DMS114 treated with DMSO at 0.1 percent for 48 hours (cell line): ENCODE measurements around the gene PLXNB3.

Experiments used
- DNase-seq: peaks from one replicate; lab custom pipeline; 2025; ENCODE audit not compliant: unreplicated experiment; lab: John Stamatoyannopoulos, UW

PLXNB3 gene

GRCh38 chrX:153784325-153784967, 20.4 kb downstream of the PLXNB3 start:
- DNase-seq, result no peak

- no peak for DNase-seq
Measured at GRCh38 chrX:153786669-153787068, 22.6 kb downstream of the PLXNB3 start.

GRCh38 chrX:153789654-153790053, 25.6 kb downstream of the PLXNB3 start:
- DNase-seq, result no peak

- DNase-seq, result no peak
Measured at GRCh38 chrX:153791104-153791852, 27.2 kb downstream of the PLXNB3 start.

GRCh38 chrX:153792368-153792767, 28.3 kb downstream of the PLXNB3 start:
- no peak for DNase-seq

GRCh38 chrX:153793291-153793690, 29.2 kb downstream of the PLXNB3 start:
- no peak for DNase-seq

- peak; percentile 79 for DNase-seq
Measured at GRCh38 chrX:153794018-153794896, 30.2 kb downstream of the PLXNB3 start, which contains the start of the genes IDH3G and SSR4. TSS of gene IDH3G (minus strand) at chrX:153794375. CDS start at chrX:153794326, 49 bp downstream. TSS of gene SSR4 (plus strand) at chrX:153794668. CDS start at chrX:153794688, 20 bp downstream.

- no peak for DNase-seq
Measured at GRCh38 chrX:153794897-153795816, 31.1 kb downstream of the PLXNB3 start.

GRCh38 chrX:153797415-153798015, 33.5 kb downstream of the PLXNB3 start:
- no peak for DNase-seq

- no peak for DNase-seq
Measured at GRCh38 chrX:153799326-153799725, 35.3 kb downstream of the PLXNB3 start.

GRCh38 chrX:153800177-153800722, 36.2 kb downstream of the PLXNB3 start:
- no peak for DNase-seq

- DNase-seq, result no peak
Measured at GRCh38 chrX:153800746-153801145, 36.7 kb downstream of the PLXNB3 start.

GRCh38 chrX:153801669-153802068, 37.6 kb downstream of the PLXNB3 start:
- DNase-seq, result no peak

GRCh38 chrX:153802513-153803045, 38.5 kb downstream of the PLXNB3 start:
- DNase-seq, result no peak

- DNase-seq, result no peak
Measured at GRCh38 chrX:153803211-153804099, 39.4 kb downstream of the PLXNB3 start.

- DNase-seq, result no peak
Measured at GRCh38 chrX:153804100-153804595, 40.1 kb downstream of the PLXNB3 start.

GRCh38 chrX:153804621-153805020, 40.6 kb downstream of the PLXNB3 start:
- no peak for DNase-seq

- DNase-seq, result no peak
Measured at GRCh38 chrX:153805436-153805835, 41.4 kb downstream of the PLXNB3 start.
